Endothelial cell of umbilical vein (primary cell): ENCODE measurements around the gene GLRA2. TPM values are rescaled to one million over a fixed set of nuclear protein-coding genes. Genes with fewer than 3 reads are reported as not detected.

Experiments
- BruUV-seq: library from RNA; stranded (reverse); fragments of 400-500 nt; replicated peaks from 2 replicates; lab custom pipeline; 2021; lab: Mats Ljungman, UMichigan
- CTCF ChIA-PET: fragments of 300-600, 350-600 bp; sonication (Branson Sonifier 250); formaldehyde crosslinking; loops from one replicate; lab custom pipeline; 2021; ENCODE audit warnings: antibody characterized with exemption, inconsistent platforms; lab: Charles Lee
- POLR2A ChIA-PET: fragments of 300-600, 350-600 bp; sonication (Branson Sonifier 250); formaldehyde crosslinking; loops from one replicate; lab custom pipeline; 2021; ENCODE audit warnings: antibody characterized with exemption, inconsistent platforms; lab: Charles Lee
- DNase-seq: peaks from one replicate; pipeline ENCODE4 v3.0.0-alpha.2; 2011; ENCODE audit warnings: low read depth, low spot score
- FAIRE-seq: peaks from 2 replicates; lab custom pipeline; 2011; peaks lifted over from hg19 to GRCh38; lab: Jason Lieb, UNC
- H2AFZ ChIP-seq: 2 replicates; pipeline ENCODE4 v1.6.0; 2012; ENCODE audit warnings: low read depth, low read length, control low read depth, inconsistent platforms
- H3K27ac ChIP-seq: 2 replicates; pipeline ENCODE4 v1.5.1; 2011; ENCODE audit warnings: low read depth, mild to moderate bottlenecking, control low read depth, low read length, moderate library complexity; ENCODE audit not compliant: insufficient read depth
- H3K27me3 ChIP-seq, 2 experiments: 2 replicates each; pipeline versions ENCODE4 v1.6.0 to v1.6.1; 2011; ENCODE audit warnings: low read length in 2 of 2, mixed read lengths in 1 of 2; ENCODE audit not compliant: control insufficient read depth in 2 of 2, insufficient read depth in 2 of 2
- H3K36me3 ChIP-seq, 2 experiments: 2 replicates in 1 of 2; 3 replicates in 1 of 2; pipeline ENCODE4 v1.5.1; 2011; ENCODE audit warnings: low read length in 2 of 2, mild to moderate bottlenecking in 1 of 2, moderate library complexity in 1 of 2; ENCODE audit not compliant: control insufficient read depth in 2 of 2, insufficient read depth in 2 of 2; ENCODE audit errors: extremely low read depth in 1 of 2
- H3K4me1 ChIP-seq: 3 replicates; pipeline ENCODE4 v1.5.1; 2011; ENCODE audit warnings: mild to moderate bottlenecking, low read length; ENCODE audit not compliant: control insufficient read depth, insufficient read depth; ENCODE audit errors: extremely low read depth
- H3K4me2 ChIP-seq: 2 replicates; pipeline ENCODE4 v1.6.1; 2011; ENCODE audit warnings: low read length, control low read depth, mixed read lengths; ENCODE audit not compliant: insufficient read depth
- H3K4me3 ChIP-seq, 3 experiments: fragments of 200-600 bp in 1 of 3; sonication (generic), shearing (Covaris generic) in 1 of 3; replicated peaks in 1 of 3; 2 replicates each; pipeline ENCODE4 v1.5.1; 2011 to 2016; ENCODE audit warnings: control low read depth in 3 of 3, low read length in 3 of 3, mild to moderate bottlenecking in 2 of 3, inconsistent platforms in 1 of 3, low read depth in 1 of 3, moderate library complexity in 1 of 3; ENCODE audit not compliant: insufficient read depth in 1 of 3
- H3K79me2 ChIP-seq: 2 replicates; pipeline ENCODE4 v1.6.0; 2012; ENCODE audit warnings: low read length, inconsistent platforms; ENCODE audit not compliant: control insufficient read depth, insufficient read depth
- H3K9ac ChIP-seq: replicated peaks from 2 replicates; pipeline ENCODE3; 2011; ENCODE audit warnings: low read length, control low read depth; ENCODE audit not compliant: insufficient read depth; ENCODE audit errors: extremely low read depth
- H3K9me1 ChIP-seq: replicated peaks from 3 replicates; pipeline ENCODE4 v1.6.0; 2011; ENCODE audit warnings: mild to moderate bottlenecking, low read length; ENCODE audit not compliant: control insufficient read depth, insufficient read depth; ENCODE audit errors: extremely low read depth
- H3K9me3 ChIP-seq: replicated peaks from 2 replicates; pipeline ENCODE4 v1.5.1; 2012; ENCODE audit warnings: low read length, inconsistent platforms; ENCODE audit not compliant: control insufficient read depth, insufficient read depth
- H4K20me1 ChIP-seq: replicated peaks from 2 replicates; pipeline ENCODE3; 2011; ENCODE audit warnings: mild to moderate bottlenecking, low read length; ENCODE audit not compliant: control insufficient read depth, insufficient read depth; ENCODE audit errors: extremely low read depth
- CTCF ChIP-seq, 2 donors: IDR thresholded peaks; 1 replicate in 1 of 2; 2 replicates in 1 of 2; pipeline ENCODE4 v1.5.1; 2011; ENCODE audit warnings: low read length in 2 of 2, mild to moderate bottlenecking in 2 of 2, moderate library complexity in 2 of 2, control low read depth in 1 of 2, inconsistent platforms in 1 of 2, low read depth in 1 of 2; ENCODE audit not compliant: insufficient read depth in 1 of 2; ENCODE audit errors: extremely low read depth in 1 of 2
- EZH2 ChIP-seq: IDR thresholded peaks from 2 replicates; pipeline ENCODE4 v1.6.1; 2012; ENCODE audit warnings: borderline replicate concordance, low read depth, mild to moderate bottlenecking, moderate library complexity, low read length, inconsistent platforms; ENCODE audit not compliant: severe bottlenecking
- FOS ChIP-seq: IDR thresholded peaks from 2 replicates; pipeline ENCODE4 v1.6.1; 2011; ENCODE audit warnings: mild to moderate bottlenecking, low read length, moderate library complexity, borderline replicate concordance; ENCODE audit not compliant: insufficient read depth
- GATA2 ChIP-seq: IDR thresholded peaks from 2 replicates; pipeline ENCODE4 v1.7.0; 2011; ENCODE audit warnings: low read depth, mild to moderate bottlenecking, moderate library complexity, mixed read lengths, low read length; ENCODE audit not compliant: insufficient read length, insufficient read depth
- JUN ChIP-seq: IDR thresholded peaks from 2 replicates; pipeline ENCODE4 v1.6.1; 2011; ENCODE audit warnings: borderline replicate concordance, low read depth; ENCODE audit not compliant: insufficient read length, insufficient read depth
- MAX ChIP-seq: IDR thresholded peaks from 2 replicates; pipeline ENCODE4 v1.6.1; 2011; ENCODE audit not compliant: insufficient read depth, insufficient read length
- MYC ChIP-seq: IDR thresholded peaks from one replicate; pipeline ENCODE4 v1.6.1; 2011; ENCODE audit warnings: mild to moderate bottlenecking, low read depth, low read length
- POLR2A ChIP-seq: IDR thresholded peaks from 2 replicates; pipeline ENCODE4 v1.6.1; 2012; ENCODE audit warnings: low read depth, mild to moderate bottlenecking, control low read depth, low read length
- POLR2AphosphoS5 ChIP-seq: IDR thresholded peaks from 2 replicates; pipeline ENCODE4 v1.6.1; 2012; ENCODE audit warnings: low read depth, mild to moderate bottlenecking, control low read depth, low read length, moderate library complexity; ENCODE audit not compliant: insufficient read depth
- dilution Hi-C: fragments of 300-500 bp; cut with MboI; formaldehyde crosslinking; loops from one replicate; pipeline ENCODE4 v1.15.0; 2019; ENCODE audit warnings: low sequenced_read_pairs; ENCODE audit not compliant: extremely low pct_ligation_motif_present
- intact Hi-C: fragments of 100-400 bp; cut with micrococcal nuclease; formaldehyde crosslinking; loops from one replicate; pipeline ENCODE4 v1.10.0; 2022
- polyA plus RNA-seq, 4 experiments: library from polyadenylated mRNA; depleted of rRNA in 3 of 4; stranded (reverse) in 3 of 4; unstranded in 1 of 4; fragments of >200 nt; gene quantifications; 2 replicates each; pipeline versions ENCODE4 v1.2.1 to v1.2.3, GENCODE V29; 2011 to 2012; ENCODE audit warnings: missing spikeins in 1 of 4
- total RNA-seq: library from RNA; stranded (reverse); gene quantifications from 2 replicates; pipeline ENCODE4 v1.2.3, GENCODE V29; 2021

GLRA2 gene
- total and polyA plus RNA-seq, 2 donors (not counting 3 experiments of a cell fraction or from before 2014, with no cell fraction given): not detected

- Histone ChIP-seq H3K36me3 (no peaks in the 10 kb centered on the region), H3K4me1 (no peaks in the 10 kb centered on the region), H3K27ac (no peak overlapping the region), H3K4me3 (no peak overlapping the region), H2AFZ (no peak overlapping the region), H3K79me2 (no peaks in the 10 kb centered on the region), H3K27me3 (no peaks in the 10 kb centered on the region), H3K9ac (no peak overlapping the region), H4K20me1 (no peaks in the 10 kb centered on the region), H3K9me1 (no peaks in the 10 kb centered on the region), H3K4me2 (no peak overlapping the region), H3K9me3 (no peaks in the 10 kb centered on the region)
- FAIRE-seq (no peak), DNase-seq (no peak)
- ChIA-PET POLR2A (no interaction called here), CTCF (interaction anchor here (1.1 kb wide), 1 partner anchor 13 kb away, joined by 3 read pairs; no protein-coding TSS in a partner anchor)
- dilution Hi-C loops (no loop called here), intact Hi-C loops (no loop called here)
- BruUV-seq: no TSS peak
- TF ChIP-seq POLR2A: no peak
- TF ChIP-seq EZH2: no peak
- no peak for TF ChIP-seq POLR2AphosphoS5
- no peak for TF ChIP-seq FOS
- TF ChIP-seq MYC: no peak
- TF ChIP-seq MAX: no peak
- no peak for TF ChIP-seq GATA2
- no peak for TF ChIP-seq JUN
- no peak for TF ChIP-seq CTCF (IDR thresholded peaks at IDR 0.05; ENCODE audit: extremely low read depth in 1 of 2, insufficient read depth in 1 of 2, low read depth in 1 of 2, low read length in 2 of 2)
Measured at GRCh38 chrX:14758029-14758491, 228.7 kb downstream of the GLRA2 start.
